ENCODE results near the gene TTLL9. TPM values are rescaled to one million over a fixed set of nuclear protein-coding genes. Genes with fewer than 3 reads are reported as not detected.
A peak's percentile ranks its signal among the peaks of the same experiment; 100 is the strongest.

TTLL9 gene
- total and polyA plus RNA-seq, 2 of the 13 experiments (the other 11 are each of a cell fraction or from before 2014, with no cell fraction given): not detected

GRCh38 chr20:31951530-31952453 is 81.4 kb downstream of the TTLL9 start, which contains the start of gene PDRG1 (continued):
- TF ChIP-seq ZEB1 (IDR thresholded peaks at IDR 0.05; ENCODE audit: insufficient replicate concordance, low read depth) (peak; percentile 75), MIXL1 (CRISPR knock-in tag; IDR thresholded peaks at IDR 0.05) (no peak), PTBP1 (IDR thresholded peaks at IDR 0.05; ENCODE audit: low read depth, low read length, poor library complexity, severe bottlenecking) (peak; percentile 91), U2AF1 (optimal IDR thresholded peaks at IDR 0.05; ENCODE audit: low read depth, low read length) (no peak), YY1 (IDR thresholded peaks at IDR 0.05; ENCODE audit: insufficient read depth, insufficient replicate concordance, low read depth, low read length) (peak; percentile 75), ATF6 (CRISPR knock-in tag; conservative IDR thresholded peaks at IDR 0.05) (peak; percentile 84), PITX1 (CRISPR knock-in tag; IDR thresholded peaks at IDR 0.05) (peak; percentile 41; the same call in 1 of the 2 replicates), POLR2AphosphoS5 (IDR thresholded peaks at IDR 0.05; ENCODE audit: low read depth, low read length) (peak; percentile 98), ZFP36 (IDR thresholded peaks at IDR 0.05; ENCODE audit: borderline replicate concordance, low read depth, low read length, partially characterized antibody) (peak; percentile 19), SNAPC4 (CRISPR knock-in tag; IDR thresholded peaks at IDR 0.05) (peak; percentile 63), TOPORS (CRISPR knock-in tag; IDR thresholded peaks at IDR 0.05) (peak; percentile 58), NFE2L2 (IDR thresholded peaks at IDR 0.05; ENCODE audit: low read length) (no peak), LCORL (IDR thresholded peaks at IDR 0.05) (no peak), LCORL (CRISPR knock-in tag; IDR thresholded peaks at IDR 0.05) (no peak; the same call in 1 of the 2 replicates), DRAP1 (CRISPR knock-in tag; IDR thresholded peaks at IDR 0.05) (peak; percentile 89), PHB2 (IDR thresholded peaks at IDR 0.05; ENCODE audit: partially characterized antibody) (no peak), ZNF720 (CRISPR knock-in tag; IDR thresholded peaks at IDR 0.05) (no peak), SATB2 (CRISPR knock-in tag; IDR thresholded peaks at IDR 0.05) (0 out of 2 replicates have a peak, but pooled peaks have one; percentile 68), ZFP36L2 (CRISPR knock-in tag; IDR thresholded peaks at IDR 0.05) (peak; percentile 86; the same call in 1 of the 2 replicates), MYNN (CRISPR knock-in tag; IDR thresholded peaks at IDR 0.05; ENCODE audit: low read depth) (peak; percentile 71; the same call in 1 of the 2 replicates), ZNF841 (CRISPR knock-in tag; IDR thresholded peaks at IDR 0.05; ENCODE audit: borderline replicate concordance) (no peak), ZMAT3 (CRISPR knock-in tag; conservative IDR thresholded peaks at IDR 0.05) (no peak; the same call in 1 of the 2 replicates), CCAR2 (optimal IDR thresholded peaks at IDR 0.05; ENCODE audit: low read depth, low read length) (no peak), ZNF530 (CRISPR knock-in tag; IDR thresholded peaks at IDR 0.05; ENCODE audit: low read depth) (no peak)

Data from HepG2 (cell line).